ENCODE results near the gene FAM43A. TPM values are rescaled to one million over a fixed set of nuclear protein-coding genes. Genes with fewer than 3 reads are reported as not detected.
A peak's percentile ranks its signal among the peaks of the same experiment; 100 is the strongest.

Gene FAM43A
- total RNA-seq, 2 experiments from 2014 or later: 2.4 to 2.6 TPM

DNA sequence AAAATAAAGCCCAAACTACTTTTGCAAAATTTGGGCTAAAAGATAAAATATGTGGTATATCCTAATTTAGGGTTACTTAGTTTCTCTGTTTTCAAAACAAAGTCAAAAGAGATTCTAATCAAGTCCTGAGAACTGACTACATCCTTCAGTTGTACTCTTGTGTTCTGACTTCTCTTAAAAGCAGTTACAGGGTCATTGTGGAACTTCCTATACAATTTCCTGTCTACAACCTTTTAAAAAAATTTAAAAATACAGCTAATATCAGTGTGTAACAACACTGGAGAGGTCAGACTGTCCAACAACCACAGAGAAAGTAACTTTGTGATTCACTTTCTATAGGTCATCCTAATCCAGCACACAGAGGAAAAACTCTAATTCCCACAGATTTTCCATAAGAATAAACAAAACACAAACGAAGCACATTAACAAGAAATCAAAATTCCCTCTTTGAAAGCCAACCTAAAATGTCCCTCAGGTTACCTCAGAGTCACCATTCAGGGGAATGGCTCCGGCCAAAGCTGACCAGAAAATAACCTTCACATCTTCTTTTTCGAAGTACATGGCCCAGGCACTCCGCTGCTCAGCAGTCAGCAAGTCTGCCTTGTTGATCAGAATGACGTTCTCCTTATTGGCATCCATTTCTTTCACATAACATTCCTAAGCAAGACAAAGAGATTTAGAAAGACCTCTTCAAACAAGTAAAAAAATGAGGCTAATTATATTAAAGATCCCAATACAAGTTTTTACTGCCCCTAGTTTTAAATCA lies 27.0 kb upstream of the FAM43A start:
- Histone ChIP-seq H3K36me3 (ENCODE audit: insufficient read depth, low read length) (peaks cover 71% of the 10 kb centered on the region), H3K27ac (ENCODE audit: low read depth in 1 of 2, low read length in 2 of 2) (no peak overlapping the region), H3K27me3 (ENCODE audit: control insufficient read depth in 1 of 2, insufficient read depth in 2 of 2, low read length in 2 of 2) (no peaks in the 10 kb centered on the region), H3K4me1 (ENCODE audit: insufficient read depth, low read length) (peaks cover 8% of the 10 kb centered on the region), H3K4me3 (ENCODE audit: low read length) (no peak overlapping the region), H3K9me3 (ENCODE audit: control insufficient read depth in 1 of 2, insufficient read depth in 1 of 2, low read length in 2 of 2) (no peaks in the 10 kb centered on the region)
- ChIA-PET CTCF (no interaction called here), POLR2A (interaction anchor here (1.4 kb wide), 1 partner anchor 14 kb away, joined by 3 read pairs; the partner anchor contains the start of gene LSG1)
- H3K27me3 Mint-ChIP-seq: no peaks in the 10 kb centered on the region
- DNase-seq (no peak), ATAC-seq (ENCODE audit: poor library complexity) (no peak)
- H3K9me3 Mint-ChIP-seq: no peaks in the 10 kb centered on the region
- no peak overlapping the region for H3K4me3 Mint-ChIP-seq
- TF ChIP-seq, protein P1, sequence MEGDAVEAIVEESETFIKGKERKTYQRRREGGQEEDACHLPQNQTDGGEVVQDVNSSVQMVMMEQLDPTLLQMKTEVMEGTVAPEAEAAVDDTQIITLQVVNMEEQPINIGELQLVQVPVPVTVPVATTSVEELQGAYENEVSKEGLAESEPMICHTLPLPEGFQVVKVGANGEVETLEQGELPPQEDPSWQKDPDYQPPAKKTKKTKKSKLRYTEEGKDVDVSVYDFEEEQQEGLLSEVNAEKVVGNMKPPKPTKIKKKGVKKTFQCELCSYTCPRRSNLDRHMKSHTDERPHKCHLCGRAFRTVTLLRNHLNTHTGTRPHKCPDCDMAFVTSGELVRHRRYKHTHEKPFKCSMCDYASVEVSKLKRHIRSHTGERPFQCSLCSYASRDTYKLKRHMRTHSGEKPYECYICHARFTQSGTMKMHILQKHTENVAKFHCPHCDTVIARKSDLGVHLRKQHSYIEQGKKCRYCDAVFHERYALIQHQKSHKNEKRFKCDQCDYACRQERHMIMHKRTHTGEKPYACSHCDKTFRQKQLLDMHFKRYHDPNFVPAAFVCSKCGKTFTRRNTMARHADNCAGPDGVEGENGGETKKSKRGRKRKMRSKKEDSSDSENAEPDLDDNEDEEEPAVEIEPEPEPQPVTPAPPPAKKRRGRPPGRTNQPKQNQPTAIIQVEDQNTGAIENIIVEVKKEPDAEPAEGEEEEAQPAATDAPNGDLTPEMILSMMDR (IDR thresholded peaks at IDR 0.05): no peak
- no peak overlapping the region for H3K27ac Mint-ChIP-seq
- intact Hi-C loops (cut with DNase I, micrococcal nuclease): no loop called here
- peaks cover 86% of the 10 kb centered on the region for H3K36me3 Mint-ChIP-seq (ENCODE audit: low read depth)
- H3K4me1 Mint-ChIP-seq (ENCODE audit: low read depth): peaks cover 32% of the 10 kb centered on the region

DNA sequence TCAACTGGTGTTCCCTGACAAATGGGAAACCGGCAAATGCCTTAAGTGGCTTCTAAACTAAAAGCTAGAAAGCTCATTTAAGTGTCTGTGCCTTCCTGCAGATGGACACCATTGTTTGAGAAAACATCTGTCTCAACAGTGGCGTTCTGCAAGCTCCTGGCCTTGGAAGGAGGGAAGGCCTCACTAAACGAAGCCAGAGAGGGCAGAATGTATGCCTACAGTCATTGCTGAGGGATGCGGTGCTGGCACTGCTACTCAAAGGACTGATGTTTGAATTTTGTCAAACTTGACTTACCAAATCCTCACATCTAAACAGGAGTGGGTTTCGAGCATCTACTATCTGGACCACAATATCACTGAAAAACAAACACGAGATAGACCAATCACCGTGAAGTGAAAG lies 25.9 kb upstream of the FAM43A start:
- TF ChIP-seq, protein P1 (IDR thresholded peaks at IDR 0.05): no peak
- no peaks in the 10 kb centered on the region for H3K27me3 ChIP-seq (ENCODE audit: control insufficient read depth in 1 of 2, insufficient read depth in 2 of 2, low read length in 2 of 2)
- H3K36me3 ChIP-seq (ENCODE audit: insufficient read depth, low read length): peaks cover 67% of the 10 kb centered on the region
- H3K9me3 ChIP-seq (ENCODE audit: control insufficient read depth in 1 of 2, insufficient read depth in 1 of 2, low read length in 2 of 2): no peaks in the 10 kb centered on the region
- Mint-ChIP-seq H3K4me3 (no peak overlapping the region), H3K27me3 (no peaks in the 10 kb centered on the region), H3K4me1 (ENCODE audit: low read depth) (peaks cover 23% of the 10 kb centered on the region), H3K36me3 (ENCODE audit: low read depth) (peaks cover 84% of the 10 kb centered on the region), H3K27ac (no peak overlapping the region), H3K9me3 (no peaks in the 10 kb centered on the region)
- H3K27ac ChIP-seq (ENCODE audit: low read depth in 1 of 2, low read length in 2 of 2): no peak overlapping the region
- no peak for ATAC-seq (ENCODE audit: poor library complexity)
- no peak overlapping the region for H3K4me3 ChIP-seq (ENCODE audit: low read length)
- intact Hi-C loops (cut with DNase I, micrococcal nuclease): no loop called here
- ChIA-PET CTCF (no interaction called here), POLR2A (interaction anchor here (1.4 kb wide), 1 partner anchor 13 kb away, joined by 3 read pairs; the partner anchor contains the start of gene LSG1)
- peaks cover 8% of the 10 kb centered on the region for H3K4me1 ChIP-seq (ENCODE audit: insufficient read depth, low read length)
- no peak for DNase-seq

DNA sequence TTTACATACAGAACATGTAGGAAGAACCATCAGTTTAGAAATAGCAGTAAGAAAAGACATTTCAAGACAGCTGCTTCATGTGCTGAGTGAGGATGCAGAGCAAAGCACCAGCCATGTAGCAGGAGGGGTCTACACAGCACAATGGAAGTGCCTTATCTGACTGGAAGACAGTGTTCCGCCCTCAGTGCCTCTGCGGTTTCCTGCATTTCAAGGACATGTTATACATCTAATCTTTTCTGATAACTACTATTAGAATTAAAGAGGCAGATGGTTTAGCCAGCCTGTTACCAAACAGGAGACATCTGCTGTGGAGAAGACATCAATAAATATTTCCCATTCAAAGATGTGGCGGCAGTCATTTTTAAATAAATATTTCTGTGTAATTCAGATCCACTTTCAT lies 24.3 kb upstream of the FAM43A start:
- peak overlapping the region; percentile 9 for H3K27ac Mint-ChIP-seq
- H3K4me3 Mint-ChIP-seq: no peak overlapping the region
- no peaks in the 10 kb centered on the region for H3K27me3 ChIP-seq (ENCODE audit: control insufficient read depth in 1 of 2, insufficient read depth in 2 of 2, low read length in 2 of 2)
- DNase-seq (peak in 1 of 14 experiments; percentile 8), ATAC-seq (ENCODE audit: poor library complexity) (peak; percentile 39)
- no peaks in the 10 kb centered on the region for H3K9me3 Mint-ChIP-seq
- intact Hi-C loops (cut with DNase I, micrococcal nuclease): no loop called here
- no peaks in the 10 kb centered on the region for H3K27me3 Mint-ChIP-seq
- no peak overlapping the region for H3K4me3 ChIP-seq (ENCODE audit: low read length)
- CTCF ChIA-PET: interaction anchor here (1.3 kb wide), 1 partner anchor 10 kb away, joined by 5 read pairs; the partner anchor contains the start of gene LSG1
- TF ChIP-seq, protein P1 (IDR thresholded peaks at IDR 0.05): no peak
- peaks cover 8% of the 10 kb centered on the region for H3K4me1 ChIP-seq (ENCODE audit: insufficient read depth, low read length)
- no peak overlapping the region for H3K27ac ChIP-seq (ENCODE audit: low read depth in 1 of 2, low read length in 2 of 2)
- H3K36me3 Mint-ChIP-seq (ENCODE audit: low read depth): peaks cover 89% of the 10 kb centered on the region
- peaks cover 76% of the 10 kb centered on the region for H3K36me3 ChIP-seq (ENCODE audit: insufficient read depth, low read length)
- peaks cover 22% of the 10 kb centered on the region for H3K4me1 Mint-ChIP-seq (ENCODE audit: low read depth)
- POLR2A ChIA-PET: interaction anchor here (1.3 kb wide), 1 partner anchor 10 kb away, joined by 7 read pairs; the partner anchor contains the start of gene LSG1
- no peaks in the 10 kb centered on the region for H3K9me3 ChIP-seq (ENCODE audit: control insufficient read depth in 1 of 2, insufficient read depth in 1 of 2, low read length in 2 of 2)

Data from CD4-positive, alpha-beta T cell (primary cell).